SU-DHL-6 (cell line): Measurements from ENCODE around the gene FUS.

ENCODE experiments used
- H2AFZ ChIP-seq: fragments of 200-600 bp; sonication (generic); 2 replicates; pipeline ENCODE4 v1.6.1; 2014; ENCODE audit warnings: low read depth, mild to moderate bottlenecking, moderate library complexity, mixed read lengths, antibody characterized with exemption, low read length; ENCODE audit not compliant: severe bottlenecking
- H3F3A ChIP-seq: fragments of 200-600 bp; shearing (Covaris generic); 2 replicates; pipeline ENCODE4 v1.6.0; 2016; ENCODE audit warnings: antibody characterized with exemption, mild to moderate bottlenecking; ENCODE audit not compliant: insufficient read depth
- H3K27ac ChIP-seq: fragments of 200-600 bp; sonication (generic); 2 replicates; pipeline ENCODE4 v1.5.1; 2016; ENCODE audit warnings: low read depth, mild to moderate bottlenecking, low read length, moderate library complexity, mixed read lengths
- H3K27me3 ChIP-seq: fragments of 200-600 bp; sonication (generic), shearing (Covaris generic); 2 replicates; pipeline ENCODE4 v1.6.0; 2014; ENCODE audit warnings: mild to moderate bottlenecking, low read length
- H3K36me3 ChIP-seq: fragments of 200-600 bp; sonication (generic); 2 replicates; pipeline ENCODE4 v1.6.1; 2014; ENCODE audit warnings: mild to moderate bottlenecking, low read length, mixed read lengths
- H3K4me2 ChIP-seq: fragments of 300-600, 200-600 bp; shearing (Covaris generic), sonication (generic); 2 replicates; pipeline ENCODE4 v1.6.0; 2014; ENCODE audit warnings: low read length, low read depth, mild to moderate bottlenecking; ENCODE audit not compliant: poor library complexity, severe bottlenecking
- H3K4me3 ChIP-seq: fragments of 200-600 bp; sonication (generic); 2 replicates; pipeline ENCODE4 v1.5.1; 2014; ENCODE audit warnings: antibody characterized with exemption, low read length, mild to moderate bottlenecking, mixed read lengths; ENCODE audit not compliant: insufficient read depth, poor library complexity, severe bottlenecking
- H3K79me2 ChIP-seq: fragments of 200-600 bp; sonication (generic); 2 replicates; pipeline ENCODE4 v1.6.1; 2014; ENCODE audit warnings: mild to moderate bottlenecking, low read length, moderate library complexity; ENCODE audit not compliant: insufficient read depth
- H3K9ac ChIP-seq: fragments of 200-600 bp; sonication (generic); 2 replicates; pipeline ENCODE4 v1.7.0; 2014; ENCODE audit warnings: mild to moderate bottlenecking, low read length
- H3K9me2 ChIP-seq: fragments of 200-600 bp; sonication (generic); replicated peaks from 2 replicates; pipeline ENCODE4 v1.6.1; 2014; ENCODE audit warnings: low read length; ENCODE audit not compliant: insufficient read depth
- H3K9me3 ChIP-seq: fragments of 200-600 bp; sonication (generic); 2 replicates; pipeline ENCODE4 v1.6.1; 2014; ENCODE audit warnings: low read length, mixed read lengths; ENCODE audit not compliant: insufficient read depth
- H4K20me1 ChIP-seq: fragments of 200-600 bp; sonication (generic); 2 replicates; pipeline ENCODE4 v1.6.1; 2014; ENCODE audit warnings: low read depth, mild to moderate bottlenecking, antibody characterized with exemption, low read length, moderate library complexity, mixed read lengths
- CTCF ChIP-seq: fragments of 200-600 bp; sonication (generic); IDR thresholded peaks from one replicate; pipeline ENCODE4 v1.5.1; 2017; ENCODE audit warnings: antibody characterized with exemption, mild to moderate bottlenecking, low read length, moderate library complexity; ENCODE audit not compliant: insufficient read depth, poor library complexity, severe bottlenecking
- EZH2phosphoT487 ChIP-seq: fragments of 200-600 bp; sonication (generic), shearing (Covaris generic); conservative IDR thresholded peaks from 2 replicates; pipeline ENCODE4 v1.6.1; 2018; ENCODE audit warnings: mild to moderate bottlenecking, antibody characterized with exemption, low read length, moderate library complexity, mixed read lengths

The FUS gene

DNA sequence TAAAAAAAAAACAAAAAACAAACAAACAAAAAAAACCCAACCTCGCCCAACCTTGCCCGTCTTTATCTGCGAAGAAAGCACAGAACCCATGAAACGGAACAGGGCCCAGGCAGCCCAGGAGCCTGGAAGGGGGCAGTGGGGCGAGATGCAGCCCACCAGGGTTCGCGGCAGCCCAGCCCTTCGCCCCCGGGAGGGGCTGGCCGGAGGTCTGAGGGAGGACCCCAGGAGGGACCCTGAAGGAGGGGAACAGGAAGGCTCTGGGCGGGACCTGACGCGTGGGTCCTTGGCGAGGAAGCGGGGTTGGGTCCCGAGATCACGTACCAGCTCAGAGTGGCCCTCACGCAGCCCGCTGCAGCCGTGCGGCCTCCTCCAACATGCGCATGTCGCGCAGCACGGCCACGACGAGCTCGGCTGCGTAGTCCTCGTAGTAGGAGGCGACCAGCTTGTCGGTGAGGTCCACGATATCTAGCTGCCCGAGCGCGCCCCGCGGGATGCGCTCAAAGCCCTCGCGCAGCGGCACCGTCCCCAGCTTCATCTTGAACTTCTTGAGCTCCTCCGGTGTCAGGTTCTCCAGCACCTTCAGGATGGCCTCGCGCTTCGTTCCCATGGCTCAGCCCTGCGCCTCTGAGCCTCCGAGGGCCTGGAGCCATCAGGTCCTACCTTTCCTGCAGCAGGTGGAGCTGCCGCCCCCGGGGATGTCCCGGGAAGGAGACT, 36.6 kb downstream of the FUS start, which contains the start of gene PYDC1:
PYDC1 (minus strand) TSS at position 714 of the 714 bp plus-strand sequence; CDS start at position 607, 107 bp downstream.
- no peaks in the 10 kb centered on the region for H3K9me2 ChIP-seq
- no peaks in the 10 kb centered on the region for H3F3A ChIP-seq
- H3K4me3 ChIP-seq: no peak within 1 kb of the TSS
- no peak within 1 kb of the TSS for H3K9ac ChIP-seq
- no peaks in the 10 kb centered on the region for H4K20me1 ChIP-seq
- no peaks in the 10 kb centered on the region for H3K79me2 ChIP-seq
- H3K9me3 ChIP-seq: no peaks in the 10 kb centered on the region
- no peaks in the 10 kb centered on the region for H3K36me3 ChIP-seq
- no peak within 1 kb of the TSS for H3K4me2 ChIP-seq
- no peak for TF ChIP-seq CTCF
- TF ChIP-seq EZH2phosphoT487: no peak
- H3K27ac ChIP-seq: no peak within 1 kb of the TSS
- H3K27me3 ChIP-seq: no peaks in the 10 kb centered on the region
- H2AFZ ChIP-seq: no peak within 1 kb of the TSS

GRCh38 chr16:31217136-31217530, 37.2 kb downstream of the FUS start:
- Histone ChIP-seq H3K27ac (no peak overlapping the region), H4K20me1 (no peaks in the 10 kb centered on the region), H3K36me3 (no peaks in the 10 kb centered on the region), H3K9me2 (no peaks in the 10 kb centered on the region), H3K4me2 (no peak overlapping the region), H3K27me3 (no peaks in the 10 kb centered on the region), H3K79me2 (no peaks in the 10 kb centered on the region), H3K9me3 (no peaks in the 10 kb centered on the region), H2AFZ (no peak overlapping the region), H3K9ac (no peak overlapping the region), H3K4me3 (no peak overlapping the region), H3F3A (no peaks in the 10 kb centered on the region)
- TF ChIP-seq CTCF: no peak
- no peak for TF ChIP-seq EZH2phosphoT487

DNA sequence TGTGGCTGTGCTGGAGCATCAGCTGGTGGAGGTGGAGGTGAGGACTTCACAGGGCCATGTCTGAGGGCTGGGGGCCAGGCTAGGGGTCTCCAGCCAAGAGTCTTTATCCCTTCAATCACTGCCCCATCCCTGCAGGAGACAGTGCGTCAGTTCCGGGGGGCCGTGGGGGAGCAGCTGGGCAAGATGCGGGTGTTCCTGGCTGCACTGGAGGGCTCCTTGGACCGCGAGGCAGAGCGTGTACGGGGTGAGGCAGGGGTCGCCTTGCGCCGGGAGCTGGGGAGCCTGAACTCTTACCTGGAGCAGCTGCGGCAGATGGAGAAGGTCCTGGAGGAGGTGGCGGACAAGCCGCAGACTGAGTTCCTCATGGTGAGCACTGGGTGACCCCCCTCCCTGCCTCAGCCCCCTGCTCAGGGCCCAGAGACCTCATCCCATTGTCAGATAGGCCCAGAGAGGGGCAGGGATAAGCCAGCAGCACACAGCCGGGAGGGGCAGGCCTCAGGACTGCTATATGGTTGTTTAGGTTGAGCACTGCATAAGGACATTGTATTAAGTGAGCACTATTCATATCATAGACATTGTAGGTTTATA, 39.3 kb downstream of the FUS start:
- Histone ChIP-seq H3K9me2 (no peaks in the 10 kb centered on the region), H3K79me2 (no peaks in the 10 kb centered on the region), H2AFZ (no peak overlapping the region), H3K9ac (no peak overlapping the region), H3K4me2 (no peak overlapping the region), H4K20me1 (no peaks in the 10 kb centered on the region), H3K36me3 (no peaks in the 10 kb centered on the region), H3K27me3 (no peaks in the 10 kb centered on the region), H3K4me3 (no peak overlapping the region), H3K9me3 (no peaks in the 10 kb centered on the region), H3K27ac (no peak overlapping the region), H3F3A (no peaks in the 10 kb centered on the region)
- no peak for TF ChIP-seq CTCF
